GM23338 (cell line): Measurements from ENCODE around the gene TBC1D32. TPM values are rescaled to one million over a fixed set of nuclear protein-coding genes. Genes with fewer than 3 reads are reported as not detected.
A peak's percentile ranks its signal among the peaks of the same experiment; 100 is the strongest.

Experiments used
- ATAC-seq: fragments of 200-7000 bp; cut with Tn5 transposase; 3 replicates; pipeline ENCODE4 v1.9.1; 2020
- DNase-seq: peaks from one replicate; pipeline ENCODE4 v3.0.0-alpha.2; 2015; ENCODE audit warnings: low spot score
- H2AFZ ChIP-seq: fragments of 200-600 bp; sonication (generic); 2 replicates; pipeline ENCODE4 v1.8.0; 2016; ENCODE audit warnings: antibody characterized with exemption, mild to moderate bottlenecking, moderate library complexity
- H3F3A ChIP-seq: fragments of 200-600 bp; sonication (generic); replicated peaks from 2 replicates; pipeline ENCODE4 v1.8.0; 2017; ENCODE audit warnings: antibody characterized with exemption, mixed run types, low read depth
- H3K27ac ChIP-seq: fragments of 200-600 bp; sonication (generic); 2 replicates; pipeline ENCODE4 v1.6.1; 2016; ENCODE audit warnings: low read depth
- H3K27me3 ChIP-seq: fragments of 200-600 bp; sonication (generic); 2 replicates; pipeline ENCODE4 v1.8.0; 2016; ENCODE audit warnings: mild to moderate bottlenecking, mixed run types, moderate library complexity; ENCODE audit not compliant: insufficient read depth
- H3K36me3 ChIP-seq: fragments of 200-600 bp; sonication (generic); 2 replicates; pipeline ENCODE4 v1.8.0; 2016; ENCODE audit warnings: mild to moderate bottlenecking; ENCODE audit not compliant: insufficient read depth
- H3K4me1 ChIP-seq: fragments of 200-600 bp; sonication (generic); 2 replicates; pipeline ENCODE4 v1.8.0; 2016; ENCODE audit warnings: mild to moderate bottlenecking, moderate library complexity; ENCODE audit not compliant: insufficient read depth
- H3K4me2 ChIP-seq: fragments of 200-600 bp; sonication (generic); 2 replicates; pipeline ENCODE4 v1.7.1; 2017; ENCODE audit warnings: mixed run types
- H3K4me3 ChIP-seq: fragments of 200-600 bp; sonication (generic); 2 replicates; pipeline ENCODE4 v1.6.1; 2016; ENCODE audit warnings: mixed run types
- H3K79me2 ChIP-seq: fragments of 200-600 bp; sonication (generic); replicated peaks from 2 replicates; pipeline ENCODE4 v1.8.0; 2017; ENCODE audit warnings: mild to moderate bottlenecking; ENCODE audit not compliant: insufficient read depth
- H3K9me2 ChIP-seq: fragments of 200-600 bp; sonication (generic); 2 replicates; pipeline ENCODE4 v1.8.0; 2017; ENCODE audit not compliant: insufficient read depth
- H4K20me1 ChIP-seq: fragments of 200-600 bp; sonication (generic); replicated peaks from 2 replicates; pipeline ENCODE4 v1.8.0; 2017; ENCODE audit warnings: mild to moderate bottlenecking; ENCODE audit not compliant: insufficient read depth
- H3K27ac Mint-ChIP-seq: 2 replicates; pipeline ENCODE4 v1.8.0; 2020; ENCODE audit warnings: inconsistent platforms, mild to moderate bottlenecking, moderate library complexity, mixed read lengths
- H3K27me3 Mint-ChIP-seq: 3 replicates; pipeline ENCODE4 v1.8.0; 2022; ENCODE audit warnings: low read depth, mild to moderate bottlenecking, moderate library complexity, mixed read lengths, inconsistent platforms; ENCODE audit not compliant: insufficient read depth, poor library complexity
- H3K36me3 Mint-ChIP-seq: 3 replicates; pipeline ENCODE4 v1.8.0; 2021; ENCODE audit warnings: low read depth, mild to moderate bottlenecking, inconsistent platforms, moderate library complexity, mixed read lengths
- H3K4me1 Mint-ChIP-seq: 3 replicates; pipeline ENCODE4 v1.8.0; 2020; ENCODE audit warnings: mild to moderate bottlenecking, inconsistent platforms, mixed read lengths
- H3K4me3 Mint-ChIP-seq: 3 replicates; pipeline ENCODE4 v1.8.0; 2021; ENCODE audit warnings: moderate library complexity, mild to moderate bottlenecking, inconsistent platforms, mixed read lengths
- H3K9me3 Mint-ChIP-seq: 3 replicates; pipeline ENCODE4 v1.8.0; 2020; ENCODE audit warnings: moderate library complexity, mild to moderate bottlenecking, inconsistent platforms, mixed read lengths
- CREB1 ChIP-seq: fragments of 250-450 bp; sonication (Bioruptor Pico); IDR thresholded peaks from 2 replicates; pipeline ENCODE4 v1.5.0; 2020; ENCODE audit warnings: low read depth, mild to moderate bottlenecking, moderate library complexity
- CTCF ChIP-seq, 2 experiments: fragments of 200-600 bp in 1 of 2; sonication (generic) in 1 of 2; conservative IDR thresholded peaks; 2 replicates each; pipeline versions ENCODE4 v1.5.1 to v1.6.1; 2016 to 2017; ENCODE audit warnings: antibody characterized with exemption in 2 of 2, low read depth in 2 of 2, mild to moderate bottlenecking in 2 of 2, moderate library complexity in 1 of 2
- ETS1 ChIP-seq: IDR thresholded peaks from 2 replicates; pipeline ENCODE4 v1.6.1; 2016; ENCODE audit warnings: antibody characterized with exemption
- EZH2 ChIP-seq: fragments of 200-600 bp; sonication (generic); IDR thresholded peaks from one replicate; pipeline ENCODE4 v1.8.0; 2017; ENCODE audit warnings: antibody characterized with exemption, mild to moderate bottlenecking, low read depth; ENCODE audit not compliant: unreplicated experiment
- EZH2phosphoT487 ChIP-seq: fragments of 200-600 bp; sonication (generic); IDR thresholded peaks from one replicate; pipeline ENCODE4 v1.8.1; 2018; ENCODE audit warnings: antibody characterized with exemption; ENCODE audit not compliant: unreplicated experiment
- JUNB ChIP-seq: IDR thresholded peaks from one replicate; pipeline ENCODE4 v1.6.1; 2016; ENCODE audit warnings: antibody characterized with exemption; ENCODE audit not compliant: unreplicated experiment
- NANOG ChIP-seq: IDR thresholded peaks from 2 replicates; pipeline ENCODE4 v1.6.1; 2016; ENCODE audit warnings: antibody characterized with exemption, borderline replicate concordance
- POLR2AphosphoS5 ChIP-seq: IDR thresholded peaks from 2 replicates; pipeline ENCODE4 v1.6.1; 2016; ENCODE audit warnings: antibody characterized with exemption, low read depth
- REST ChIP-seq: IDR thresholded peaks from one replicate; pipeline ENCODE4 v1.6.1; 2018; ENCODE audit warnings: antibody characterized with exemption; ENCODE audit not compliant: unreplicated experiment
- STAT1 ChIP-seq: IDR thresholded peaks from one replicate; pipeline ENCODE4 v1.6.1; 2016; ENCODE audit warnings: antibody characterized with exemption; ENCODE audit not compliant: unreplicated experiment
- ZNF114 ChIP-seq: fragments of 250-450 bp; sonication (Bioruptor Pico); IDR thresholded peaks from 2 replicates; pipeline ENCODE4 v1.5.0; 2020; ENCODE audit warnings: mild to moderate bottlenecking, moderate library complexity
- ZNF331 ChIP-seq: fragments of 250-450 bp; sonication (Bioruptor Pico); IDR thresholded peaks from 2 replicates; pipeline ENCODE4 v1.5.0; 2020; ENCODE audit warnings: low read depth, mild to moderate bottlenecking, moderate library complexity
- ZNF462 ChIP-seq: fragments of 250-450 bp; sonication (Bioruptor Pico); IDR thresholded peaks from 2 replicates; pipeline ENCODE4 v1.5.0; 2020; ENCODE audit warnings: mild to moderate bottlenecking, moderate library complexity
- polyA plus RNA-seq: library from polyadenylated mRNA; unstranded; fragments of >200 nt; fragmentation: Nextera tagmentation; extraction: Ambion mirVana; gene quantifications from 2 replicates; pipeline ENCODE4 v1.2.1, GENCODE V29; 2016
- total RNA-seq: library from RNA; depleted of rRNA; stranded (reverse); fragments of >200 nt; shearing (Covaris generic); gene quantifications from 2 replicates; pipeline ENCODE4 v1.2.3, GENCODE V29; 2014

The TBC1D32 gene
- total and polyA plus RNA-seq, 2 experiments from 2014 or later, result 8.9 to 10.4 TPM

- no peak overlapping the region for H3K4me3 ChIP-seq
- no peak overlapping the region for H2AFZ ChIP-seq
- Mint-ChIP-seq H3K4me1 (peaks cover 8% of the 10 kb centered on the region; the same call in 1 of the 3 replicates), H3K9me3 (no peaks in the 10 kb centered on the region), H3K27me3 (no peaks in the 10 kb centered on the region), H3K4me3 (no peak overlapping the region), H3K27ac (peak overlapping the region; percentile 25; the same call in 1 of the 2 replicates), H3K36me3 (no peaks in the 10 kb centered on the region)
- H3F3A ChIP-seq, result no peaks in the 10 kb centered on the region
- TF ChIP-seq ETS1 (no peak), POLR2AphosphoS5 (no peak), NANOG (no peak), CTCF (conservative IDR thresholded peaks at IDR 0.05; ENCODE audit: low read depth in 2 of 2) (no peak), JUNB (no peak), ZNF462 (CRISPR knock-in tag) (no peak), ZNF331 (CRISPR knock-in tag) (no peak), CREB1 (no peak), EZH2phosphoT487 (no peak), ZNF114 (CRISPR knock-in tag) (no peak), EZH2 (no peak), REST (no peak), STAT1 (no peak)
- DNase-seq (peak; percentile 1), ATAC-seq (no peak)
- H3K4me2 ChIP-seq, result no peak overlapping the region
- no peaks in the 10 kb centered on the region for H4K20me1 ChIP-seq
- 0 out of 2 replicates have a peak, but pooled peaks cover 7% of the 10 kb centered on the region for H3K4me1 ChIP-seq
- no peaks in the 10 kb centered on the region for H3K9me2 ChIP-seq
- no peaks in the 10 kb centered on the region for H3K36me3 ChIP-seq
- no peaks in the 10 kb centered on the region for H3K27me3 ChIP-seq
- H3K79me2 ChIP-seq, result no peaks in the 10 kb centered on the region
- no peak overlapping the region for H3K27ac ChIP-seq
These were observed 133.2 kb downstream of the TBC1D32 start for GRCh38 chr6:121201105-121201504.
